Endometrial microvascular endothelial cells (primary cell): ENCODE measurements around the gene PRRC2B. TPM values are rescaled to one million over a fixed set of nuclear protein-coding genes. Genes with fewer than 3 reads are reported as not detected.

Source experiments
- in situ Hi-C: cut with HindIII; loops from 2 replicates; pipeline ENCODE4 v1.10.0; 2017; ENCODE audit warnings: low sequenced_read_pairs, low pct_unique_long_range_greater_than_20kb; ENCODE audit errors: inconsistent ontology term
- total RNA-seq: library from RNA; depleted of rRNA; stranded (reverse); fragments of >200 nt; gene quantifications from one replicate; pipeline ENCODE4 v1.2.3, GENCODE V29; 2015; ENCODE audit errors: inconsistent ontology term

The PRRC2B gene
- total RNA-seq, 1 donor from 2014 or later, result 93.1 TPM

DNA sequence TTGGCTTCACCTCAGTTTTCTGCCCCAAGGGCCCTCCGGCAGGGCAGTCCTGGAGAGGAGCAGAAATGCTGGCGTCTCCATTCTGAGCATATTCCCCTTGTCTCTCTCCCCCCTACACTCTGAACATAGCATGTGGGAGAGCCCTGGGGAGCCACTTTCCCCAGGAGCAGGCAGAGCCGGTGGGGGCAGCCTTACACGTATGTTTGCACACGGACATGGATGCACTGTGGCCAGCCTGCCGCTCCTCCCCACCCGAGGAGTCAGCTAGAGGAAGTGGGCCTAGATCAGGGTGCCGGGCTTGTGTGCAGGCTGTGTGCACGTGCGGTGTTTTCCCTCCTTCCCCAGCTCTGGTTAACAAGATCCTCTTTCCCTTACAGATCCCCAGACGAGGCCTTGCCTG lies 83.5 kb downstream of the PRRC2B start:
- in situ Hi-C loops, result no loop called here

GRCh38 chr9:131477816-131478419 lies 84.0 kb downstream of the PRRC2B start:
- in situ Hi-C loops, result no loop called here

DNA sequence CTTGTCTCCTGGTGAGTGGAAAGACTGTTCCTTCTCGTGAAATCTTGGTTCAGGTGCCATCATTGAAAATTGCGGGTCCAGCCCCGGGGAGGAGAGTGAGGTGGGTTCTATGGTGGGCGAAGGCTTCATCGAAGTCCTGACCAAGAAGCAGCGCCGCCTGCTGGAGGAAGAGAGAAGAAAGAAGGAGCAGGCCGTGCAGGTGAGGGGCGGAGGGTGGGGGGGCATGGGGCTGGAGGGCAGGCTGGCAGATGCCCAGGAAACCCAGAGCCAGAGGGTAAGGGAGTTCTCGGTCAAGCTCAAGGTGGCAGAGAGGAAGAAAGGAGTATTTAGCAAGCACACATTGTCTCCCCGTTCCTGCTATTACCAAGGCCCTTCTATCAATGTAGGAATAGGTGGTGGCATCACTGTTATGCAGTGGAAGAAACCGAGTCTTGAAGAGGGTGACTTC lies 84.6 kb downstream of the PRRC2B start:
- in situ Hi-C loops, result no loop called here

DNA sequence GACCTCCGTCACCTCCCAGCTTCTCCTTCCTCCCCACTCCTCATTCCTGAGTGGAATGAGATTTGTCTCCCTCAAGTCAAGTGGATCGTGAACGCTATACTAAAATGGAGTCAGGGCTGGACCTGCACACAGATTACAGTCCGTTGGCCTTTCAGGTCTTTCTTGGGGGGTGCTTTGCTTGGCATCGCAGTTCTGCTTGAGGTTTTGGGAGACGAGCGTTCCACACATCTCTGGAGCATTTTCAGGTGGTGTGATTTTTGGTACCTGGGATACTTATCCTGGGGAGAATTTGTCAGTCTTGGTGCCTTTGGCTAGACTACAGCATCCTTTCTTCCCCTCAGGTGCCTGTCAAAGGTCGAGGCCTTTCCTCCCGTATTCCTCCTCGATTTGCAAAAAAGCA lies 85.0 kb downstream of the PRRC2B start:
- in situ Hi-C loops, result no loop called here

- in situ Hi-C loops, result no loop called here
These were observed 86.4 kb downstream of the PRRC2B start for GRCh38 chr9:131480258-131480657.

DNA sequence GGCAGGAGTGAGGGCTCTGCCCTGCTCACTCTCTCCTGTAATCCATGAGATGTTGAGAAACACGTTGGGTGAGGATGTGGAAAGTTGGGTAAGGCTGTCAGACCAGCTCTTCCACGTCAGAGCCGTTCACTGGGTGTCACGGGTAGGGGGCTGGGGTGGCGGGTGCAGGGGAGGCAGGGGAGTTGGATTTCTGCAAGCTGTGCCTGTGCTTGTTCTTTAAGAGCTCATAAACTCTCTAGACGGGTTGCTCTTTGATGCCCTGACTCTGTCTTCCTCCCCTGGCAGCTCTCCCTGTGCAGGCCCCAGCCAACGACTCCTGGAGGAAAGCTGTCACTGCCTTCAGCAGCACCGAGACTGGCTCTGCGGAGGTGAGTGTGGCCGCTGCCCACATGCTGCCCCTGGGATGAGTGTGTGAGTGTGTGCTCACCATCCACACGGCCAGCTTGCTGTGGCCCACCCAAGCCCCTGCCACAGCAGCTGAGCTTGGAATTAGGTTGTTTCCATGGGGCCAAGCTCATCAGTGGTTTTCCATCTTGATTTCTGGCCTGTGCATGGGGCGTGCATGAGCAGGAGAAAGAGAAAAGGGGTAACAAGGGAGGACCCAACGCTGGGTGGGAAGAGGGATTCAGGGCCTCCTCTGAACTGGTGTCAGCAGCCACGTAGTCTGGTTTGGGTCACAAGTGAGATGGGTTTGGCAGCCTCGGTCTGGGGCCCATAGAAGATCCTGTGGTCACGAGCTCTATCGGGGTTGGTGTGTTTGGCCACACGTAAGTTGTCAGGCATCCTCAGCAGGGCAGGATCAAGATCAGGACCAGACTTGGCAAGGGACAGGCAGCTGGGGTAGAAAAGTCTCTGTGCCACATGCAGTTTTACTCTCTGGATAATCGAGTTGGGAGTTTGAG lies 87.8 kb downstream of the PRRC2B start:
- in situ Hi-C loops, result no loop called here

DNA sequence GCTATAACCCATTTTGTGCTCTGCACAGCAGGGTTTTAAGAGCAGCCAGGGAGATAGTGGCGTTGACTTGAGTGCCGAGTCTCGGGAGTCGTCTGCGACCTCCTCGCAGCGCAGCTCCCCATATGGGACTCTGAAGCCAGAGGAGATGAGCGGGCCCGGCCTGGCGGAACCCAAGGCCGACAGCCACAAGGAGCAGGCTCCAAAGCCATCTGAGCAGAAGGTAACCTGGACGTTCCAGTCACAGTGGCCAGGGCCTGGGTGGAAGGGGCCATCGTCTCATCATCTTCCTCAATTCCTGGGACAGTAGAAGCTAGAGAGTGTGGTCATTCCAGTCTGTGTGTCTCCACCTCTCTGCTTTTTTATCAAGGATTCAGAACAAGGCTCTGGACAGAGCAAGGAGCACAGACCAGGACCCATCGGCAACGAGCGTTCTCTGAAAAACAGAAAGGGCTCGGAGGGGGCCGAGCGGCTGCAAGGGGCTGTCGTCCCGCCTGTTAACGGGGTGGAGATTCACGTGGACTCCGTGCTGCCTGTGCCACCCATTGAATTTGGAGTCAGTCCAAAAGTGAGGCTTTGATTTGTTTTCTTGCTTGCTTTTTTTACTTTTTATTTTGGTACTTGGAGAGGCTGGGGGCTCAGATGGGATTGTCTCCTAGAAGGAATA lies 88.6 kb downstream of the PRRC2B start:
- in situ Hi-C loops, result no loop called here

- in situ Hi-C loops, result no loop called here
These were observed 89.6 kb downstream of the PRRC2B start for GRCh38 chr9:131483319-131484050.

GRCh38 chr9:131484051-131484445 lies 90.2 kb downstream of the PRRC2B start:
- in situ Hi-C loops, result no loop called here

GRCh38 chr9:131484560-131485185 lies 90.8 kb downstream of the PRRC2B start:
- in situ Hi-C loops, result no loop called here

DNA sequence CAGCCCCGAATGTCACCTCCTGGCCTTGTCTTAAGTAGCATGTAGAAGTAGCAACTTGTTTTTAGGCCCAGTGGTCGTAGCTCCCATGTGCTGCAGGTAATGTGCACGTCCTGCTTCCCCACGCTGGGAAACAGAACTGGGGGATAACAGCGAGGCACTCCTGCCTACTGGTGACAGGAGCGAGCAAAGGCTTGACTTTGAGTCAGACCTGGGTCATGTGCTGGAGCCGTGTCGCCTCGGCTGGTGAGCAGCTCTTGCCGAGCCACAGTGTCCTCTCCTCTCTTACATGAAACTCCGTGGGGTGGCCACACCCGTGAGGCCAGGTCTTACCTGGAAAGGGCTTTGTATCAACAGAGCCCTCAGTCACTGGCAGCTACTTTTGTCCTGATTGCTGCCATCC lies 91.3 kb downstream of the PRRC2B start:
- in situ Hi-C loops, result no loop called here

- in situ Hi-C loops, result no loop called here
These were observed 92.0 kb downstream of the PRRC2B start for GRCh38 chr9:131485728-131486422.

DNA sequence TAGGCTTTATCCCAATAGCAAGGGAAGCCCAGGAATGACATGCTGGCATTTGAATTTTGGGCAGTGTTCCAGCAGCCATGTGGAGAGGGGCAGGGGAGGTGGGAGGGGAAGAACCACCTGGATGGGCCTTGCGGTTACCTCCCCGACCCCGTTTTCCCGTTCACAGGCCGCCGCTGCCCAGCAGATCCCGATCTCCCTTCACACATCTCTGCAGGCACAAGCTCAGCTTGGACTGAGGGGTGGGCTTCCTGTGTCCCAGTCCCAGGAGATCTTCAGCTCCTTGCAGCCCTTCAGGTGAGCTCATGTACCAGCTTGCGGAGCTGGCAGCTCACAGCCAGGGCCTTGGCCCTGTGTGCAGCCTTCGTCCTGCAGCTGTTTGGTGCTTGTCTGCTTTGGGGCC lies 93.1 kb downstream of the PRRC2B start:
- in situ Hi-C loops, result no loop called here

DNA sequence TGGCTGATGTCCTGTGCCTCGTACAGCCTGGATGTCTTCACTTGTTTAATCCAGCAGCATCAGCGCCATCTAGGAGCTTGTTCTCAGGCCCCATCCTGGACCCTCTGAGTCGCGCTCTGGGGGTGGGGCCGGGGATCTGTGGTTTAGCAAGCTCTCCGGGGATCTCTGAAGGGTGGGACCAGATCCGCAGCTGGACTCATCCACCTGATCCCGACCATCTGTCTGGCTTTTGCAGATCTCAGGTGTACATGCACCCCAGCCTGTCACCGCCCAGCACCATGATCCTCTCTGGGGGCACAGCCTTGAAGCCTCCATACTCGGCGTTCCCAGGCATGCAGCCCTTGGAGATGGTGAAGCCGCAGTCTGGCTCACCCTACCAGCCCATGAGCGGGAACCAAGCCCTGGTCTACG lies 93.7 kb downstream of the PRRC2B start:
- in situ Hi-C loops, result no loop called here

- in situ Hi-C loops, result no loop called here
These were observed 96.6 kb downstream of the PRRC2B start for GRCh38 chr9:131490514-131490913.

DNA sequence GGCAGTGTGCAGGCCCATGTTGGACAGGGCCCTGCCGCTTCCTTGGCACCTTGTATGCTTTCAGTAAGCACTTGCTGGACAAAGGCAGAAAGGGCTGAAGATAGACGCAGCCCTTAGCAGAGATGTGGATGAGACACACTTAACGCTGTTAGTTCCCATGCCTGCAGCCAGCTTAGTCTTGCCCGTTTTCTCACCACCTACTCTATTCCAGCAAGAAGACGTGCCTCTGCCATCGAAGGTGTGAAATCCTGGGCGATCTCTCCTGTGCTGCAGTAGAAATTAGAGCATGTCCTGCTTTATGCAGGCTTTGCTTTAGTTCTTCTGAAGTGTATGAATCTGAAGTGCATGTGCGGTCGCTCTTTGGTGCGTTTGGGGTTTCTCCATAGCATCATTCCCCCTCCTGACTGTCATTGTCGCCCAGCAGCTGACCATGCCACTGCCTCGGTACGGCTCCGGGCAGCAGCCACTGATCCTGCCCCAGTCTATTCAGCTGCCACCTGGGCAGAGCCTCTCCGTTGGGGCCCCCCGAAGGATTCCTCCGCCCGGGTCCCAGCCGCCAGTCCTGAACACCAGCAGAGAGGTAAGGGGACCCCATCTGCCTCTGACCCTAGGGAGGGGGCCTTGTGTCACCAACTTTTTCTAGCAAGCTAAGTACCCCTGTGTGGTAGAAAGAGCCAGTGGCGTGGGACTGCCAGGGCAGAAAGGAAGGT lies 97.3 kb downstream of the PRRC2B start:
- in situ Hi-C loops, result no loop called here

DNA sequence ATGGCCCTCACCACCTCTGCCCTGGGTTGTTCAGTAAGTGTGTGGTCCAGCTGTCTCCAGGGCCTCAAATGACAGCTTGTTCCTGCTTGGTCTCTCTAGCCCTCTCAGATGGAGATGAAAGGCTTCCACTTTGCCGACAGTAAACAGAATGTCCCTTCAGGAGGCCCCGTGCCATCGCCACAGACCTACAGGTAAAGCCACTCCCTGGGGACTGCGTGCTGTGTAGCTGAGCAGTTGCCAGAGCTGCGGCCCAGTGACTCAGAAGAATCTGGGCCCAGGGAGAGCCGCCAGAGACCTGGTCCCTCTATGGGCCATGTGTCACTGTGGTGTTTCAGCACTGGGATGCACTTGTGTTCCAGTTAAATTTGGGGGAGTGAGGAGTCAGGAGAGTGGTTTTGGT lies 98.2 kb downstream of the PRRC2B start:
- in situ Hi-C loops, result no loop called here
